Measurements from ENCODE around the gene HJV.

Gene HJV

DNA sequence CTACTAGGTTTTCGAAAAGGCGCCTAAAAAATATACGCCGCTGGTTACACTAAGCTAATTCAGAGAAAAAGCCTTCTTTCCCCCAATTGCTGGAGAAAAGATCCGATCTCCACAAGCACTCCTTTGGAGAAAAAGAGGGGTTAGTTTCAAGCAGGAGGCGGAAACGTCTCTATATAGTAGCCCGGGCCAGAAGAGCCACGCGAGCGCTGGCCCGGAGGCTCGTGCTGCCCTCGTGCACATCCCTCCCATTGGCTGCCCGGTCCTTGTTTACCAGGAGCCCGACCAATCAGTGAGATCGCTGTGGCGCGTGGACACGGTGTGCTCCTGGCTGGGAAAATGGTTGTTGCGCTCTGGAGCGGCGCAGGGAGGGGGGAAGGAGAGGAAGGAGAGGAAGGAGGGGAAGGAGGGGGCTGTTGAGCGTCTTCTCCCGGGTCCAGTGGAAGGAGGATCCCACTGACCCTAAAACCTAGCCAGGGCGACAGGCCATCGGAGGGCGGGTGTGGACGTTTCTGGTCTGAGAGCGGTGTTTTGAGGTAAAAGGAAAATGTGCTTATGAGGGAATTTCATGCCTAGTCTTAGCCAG, 25.0 kb downstream of the HJV start, which contains the start of gene TXNIP:
TSS of gene TXNIP (minus strand) at position 147 of the 583 bp plus-strand sequence. CDS start 313 bp downstream, outside the sequence.
- Histone ChIP-seq H3K27ac (ENCODE audit: low read length, poor library complexity, severe bottlenecking) (peak within 1 kb of the TSS; percentile 86), H3K4ac (ENCODE audit: low read depth in 1 of 2, low read length in 2 of 2) (peak within 1 kb of the TSS; percentile 63 to 85), H3K9ac (ENCODE audit: low read length) (peak within 1 kb of the TSS; percentile 93), H2BK5ac (ENCODE audit: low read depth, low read length, poor library complexity, severe bottlenecking) (peak within 1 kb of the TSS; percentile 91), H3K14ac (ENCODE audit: low read length in 2 of 2) (peak within 1 kb of the TSS; percentile 11 to 89), H2BK12ac (ENCODE audit: low read length in 2 of 2) (peak within 1 kb of the TSS; percentile 69 to 94), H3K36me3 (ENCODE audit: control insufficient read depth in 1 of 2, insufficient read depth in 2 of 2, low read depth in 1 of 2, low read length in 2 of 2) (peaks cover 12 to 36% of the 10 kb centered on the region in 2 experiments), H2BK120ac (ENCODE audit: low read depth, low read length) (peak within 1 kb of the TSS; percentile 50), H3K79me1 (replicated peaks; ENCODE audit: low read length, poor library complexity, severe bottlenecking) (no peaks in the 10 kb centered on the region), H3K9me3 (ENCODE audit: control insufficient read depth, low read length) (no peaks in the 10 kb centered on the region), H3K23ac (ENCODE audit: low read length in 2 of 2) (no peak within 1 kb of the TSS), H4K91ac (ENCODE audit: low read length) (peak within 1 kb of the TSS; percentile 97), H3K4me2 (ENCODE audit: low read length, poor library complexity, severe bottlenecking) (peak within 1 kb of the TSS; percentile 68), H3K27me3 (ENCODE audit: control insufficient read depth in 1 of 2, insufficient read depth in 1 of 2, low read length in 2 of 2) (no peaks in the 10 kb centered on the region), H3K4me3 (ENCODE audit: insufficient read depth in 1 of 2, low read depth in 1 of 2, low read length in 2 of 2) (peak within 1 kb of the TSS; percentile 80 to 98), H3K4me1 (ENCODE audit: control insufficient read depth, insufficient read depth, low read depth, low read length) (peaks cover 12% of the 10 kb centered on the region), H2AFZ (ENCODE audit: low read depth, low read length) (no peak within 1 kb of the TSS), H4K8ac (ENCODE audit: low read length) (peak within 1 kb of the TSS; percentile 97), H2BK15ac (ENCODE audit: low read depth, poor library complexity, severe bottlenecking) (peak within 1 kb of the TSS; percentile 90), H3K18ac (ENCODE audit: low read depth in 1 of 2, low read length in 2 of 2) (peak within 1 kb of the TSS; percentile 89 to 94), H2AK5ac (ENCODE audit: low read length, severe bottlenecking) (peak within 1 kb of the TSS; percentile 14)
- WGBS, result 0% methylated on average over 28 of the region's 30 CpGs
- DNase-seq, result peak; percentile 98

DNA sequence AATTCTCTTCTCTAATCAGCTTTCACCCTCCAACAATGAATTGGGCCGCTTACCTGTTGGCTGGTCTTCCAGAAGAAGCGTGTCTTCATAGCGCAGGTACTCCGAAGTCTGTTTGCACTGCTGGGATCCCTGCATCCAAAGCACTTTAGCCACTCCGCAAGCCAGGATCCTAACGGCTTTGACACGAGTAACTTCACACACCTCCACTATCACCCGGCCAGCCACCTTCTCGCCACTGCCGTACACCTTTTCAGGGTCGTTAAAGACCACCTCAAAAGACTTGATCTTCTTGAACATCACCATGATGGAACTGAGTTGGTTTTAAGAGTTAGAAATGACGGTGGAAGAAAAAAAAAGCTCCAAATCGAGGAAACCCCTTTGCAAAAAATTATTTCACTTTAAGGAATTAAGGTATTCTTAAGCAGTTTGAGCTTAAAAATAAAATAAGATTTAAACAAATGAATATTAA, 25.5 kb downstream of the HJV start:
- H3K4me1 ChIP-seq (ENCODE audit: control insufficient read depth, insufficient read depth, low read depth, low read length), result peaks cover 12% of the 10 kb centered on the region
- H2BK5ac ChIP-seq (ENCODE audit: low read depth, low read length, poor library complexity, severe bottlenecking), result no peak overlapping the region
- H2BK15ac ChIP-seq (ENCODE audit: low read depth, poor library complexity, severe bottlenecking), result no peak overlapping the region
- peak overlapping the region; percentile 86 for H3K27ac ChIP-seq (ENCODE audit: low read length, poor library complexity, severe bottlenecking)
- no peak overlapping the region for H2BK120ac ChIP-seq (ENCODE audit: low read depth, low read length)
- H3K18ac ChIP-seq (ENCODE audit: low read depth in 1 of 2, low read length in 2 of 2), result peak overlapping the region; percentile 80 to 86
- peak overlapping the region; percentile 80 to 98 for H3K4me3 ChIP-seq (ENCODE audit: insufficient read depth in 1 of 2, low read depth in 1 of 2, low read length in 2 of 2)
- peak overlapping the region in 1 of 2 experiments; percentile 63 for H3K4ac ChIP-seq (ENCODE audit: low read depth in 1 of 2, low read length in 2 of 2)
- 6% methylated on average over 10 of the region's 13 CpGs for WGBS
- H4K91ac ChIP-seq (ENCODE audit: low read length), result no peak overlapping the region
- no peaks in the 10 kb centered on the region for H3K79me1 ChIP-seq (replicated peaks; ENCODE audit: low read length, poor library complexity, severe bottlenecking)
- H3K14ac ChIP-seq (ENCODE audit: low read length in 2 of 2), result peak overlapping the region in 1 of 2 experiments; percentile 89
- peaks cover 12 to 38% of the 10 kb centered on the region in 2 experiments for H3K36me3 ChIP-seq (ENCODE audit: control insufficient read depth in 1 of 2, insufficient read depth in 2 of 2, low read depth in 1 of 2, low read length in 2 of 2)
- H3K9ac ChIP-seq (ENCODE audit: low read length), result peak overlapping the region; percentile 93
- H2BK12ac ChIP-seq (ENCODE audit: low read length in 2 of 2), result no peak overlapping the region
- no peaks in the 10 kb centered on the region for H3K27me3 ChIP-seq (ENCODE audit: control insufficient read depth in 1 of 2, insufficient read depth in 1 of 2, low read length in 2 of 2)
- no peak overlapping the region for H2AFZ ChIP-seq (ENCODE audit: low read depth, low read length)
- no peak overlapping the region for H2AK5ac ChIP-seq (ENCODE audit: low read length, severe bottlenecking)
- peak overlapping the region; percentile 64 for H3K4me2 ChIP-seq (ENCODE audit: low read length, poor library complexity, severe bottlenecking)
- H3K23ac ChIP-seq (ENCODE audit: low read length in 2 of 2), result no peak overlapping the region
- no peaks in the 10 kb centered on the region for H3K9me3 ChIP-seq (ENCODE audit: control insufficient read depth, low read length)
- peak overlapping the region; percentile 43 for H4K8ac ChIP-seq (ENCODE audit: low read length)
- no peak for DNase-seq

DNA sequence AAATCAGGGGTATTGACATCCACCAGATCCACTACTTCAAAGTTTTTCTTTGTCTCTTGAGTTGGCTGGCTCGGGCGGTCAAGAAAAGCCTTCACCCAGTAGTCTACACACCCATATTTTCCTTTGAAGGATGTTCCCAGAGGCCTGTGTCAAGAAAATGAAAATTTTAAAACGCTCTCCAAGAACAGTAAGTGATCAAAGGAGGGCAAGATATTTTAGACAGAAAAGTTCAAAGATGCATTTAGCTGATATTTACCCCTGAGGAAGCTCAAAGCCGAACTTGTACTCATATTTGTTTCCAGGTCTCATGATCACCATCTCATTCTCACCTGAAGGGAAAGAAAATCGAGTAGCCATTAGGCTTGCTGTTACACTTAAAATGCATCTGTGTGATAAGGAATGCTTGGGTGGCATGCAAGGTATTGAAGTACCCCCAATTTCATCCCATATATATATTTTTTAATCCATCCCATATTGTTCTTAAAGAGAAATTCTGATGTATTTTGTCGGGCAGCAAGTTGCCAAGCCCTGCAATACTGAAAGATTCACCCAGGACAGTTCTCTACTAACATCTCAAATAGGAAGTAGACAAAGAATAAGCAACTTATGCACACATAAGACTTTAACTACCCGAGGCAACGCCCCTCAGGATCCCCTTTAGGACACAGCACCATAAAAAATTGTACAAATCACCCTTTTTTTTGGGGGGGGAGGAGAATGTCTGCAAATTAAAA, 26.2 kb downstream of the HJV start:
- Histone ChIP-seq H3K9me3 (ENCODE audit: control insufficient read depth, low read length) (no peaks in the 10 kb centered on the region), H3K14ac (ENCODE audit: low read length in 2 of 2) (peak overlapping the region in 1 of 2 experiments; percentile 11), H2BK120ac (ENCODE audit: low read depth, low read length) (no peak overlapping the region), H3K4me1 (ENCODE audit: control insufficient read depth, insufficient read depth, low read depth, low read length) (peaks cover 12% of the 10 kb centered on the region), H3K27ac (ENCODE audit: low read length, poor library complexity, severe bottlenecking) (peak overlapping the region; percentile 86), H4K91ac (ENCODE audit: low read length) (no peak overlapping the region), H3K79me1 (replicated peaks; ENCODE audit: low read length, poor library complexity, severe bottlenecking) (no peaks in the 10 kb centered on the region), H3K18ac (ENCODE audit: low read depth in 1 of 2, low read length in 2 of 2) (peak overlapping the region in 1 of 2 experiments; percentile 80), H2AFZ (ENCODE audit: low read depth, low read length) (no peak overlapping the region), H4K8ac (ENCODE audit: low read length) (no peak overlapping the region), H3K23ac (ENCODE audit: low read length in 2 of 2) (no peak overlapping the region), H3K27me3 (ENCODE audit: control insufficient read depth in 1 of 2, insufficient read depth in 1 of 2, low read length in 2 of 2) (no peaks in the 10 kb centered on the region), H3K4me3 (ENCODE audit: insufficient read depth in 1 of 2, low read depth in 1 of 2, low read length in 2 of 2) (peak overlapping the region; percentile 39 to 98), H2BK12ac (ENCODE audit: low read length in 2 of 2) (no peak overlapping the region), H2BK15ac (ENCODE audit: low read depth, poor library complexity, severe bottlenecking) (no peak overlapping the region), H3K4ac (ENCODE audit: low read depth in 1 of 2, low read length in 2 of 2) (no peak overlapping the region), H3K4me2 (ENCODE audit: low read length, poor library complexity, severe bottlenecking) (peak overlapping the region; percentile 64), H3K9ac (ENCODE audit: low read length) (peak overlapping the region; percentile 93), H2AK5ac (ENCODE audit: low read length, severe bottlenecking) (no peak overlapping the region), H2BK5ac (ENCODE audit: low read depth, low read length, poor library complexity, severe bottlenecking) (no peak overlapping the region), H3K36me3 (ENCODE audit: control insufficient read depth in 1 of 2, insufficient read depth in 2 of 2, low read depth in 1 of 2, low read length in 2 of 2) (peaks cover 12 to 38% of the 10 kb centered on the region in 2 experiments)
- 62% methylated on average over 6 of the region's 8 CpGs for WGBS
- no peak for DNase-seq
